NCI-H128 (cell line): ENCODE results near the gene PFKL.

ENCODE experiments used
- DNase-seq: peaks from one replicate; lab custom pipeline; 2025; ENCODE audit not compliant: unreplicated experiment; lab: John Stamatoyannopoulos, UW

Gene PFKL

DNA sequence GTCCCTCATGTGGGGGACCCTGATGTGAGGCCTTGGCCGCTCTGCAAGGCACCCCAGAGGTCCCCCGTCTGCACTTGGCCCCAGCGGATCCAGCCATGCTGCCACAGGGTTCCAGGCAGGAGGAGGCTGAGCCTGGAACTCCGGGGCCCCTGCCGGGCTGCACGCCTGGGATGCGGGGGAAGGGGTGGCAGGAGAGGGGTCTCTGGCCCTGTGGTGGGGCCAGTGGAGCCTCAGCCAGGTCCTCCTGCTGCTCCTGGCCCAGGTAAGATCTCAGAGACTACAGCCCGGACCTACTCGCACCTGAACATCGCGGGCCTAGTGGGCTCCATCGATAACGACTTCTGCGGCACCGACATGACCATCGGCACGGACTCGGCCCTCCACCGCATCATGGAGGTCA, 12.9 kb downstream of the PFKL start:
- no peak for DNase-seq

GRCh38 chr21:44313451-44313850, 13.6 kb downstream of the PFKL start:
- DNase-seq = no peak

GRCh38 chr21:44314128-44314527, 14.3 kb downstream of the PFKL start:
- no peak for DNase-seq

GRCh38 chr21:44314561-44314960, 14.7 kb downstream of the PFKL start:
- DNase-seq = no peak

GRCh38 chr21:44315691-44316203, 15.9 kb downstream of the PFKL start:
- no peak for DNase-seq

DNA sequence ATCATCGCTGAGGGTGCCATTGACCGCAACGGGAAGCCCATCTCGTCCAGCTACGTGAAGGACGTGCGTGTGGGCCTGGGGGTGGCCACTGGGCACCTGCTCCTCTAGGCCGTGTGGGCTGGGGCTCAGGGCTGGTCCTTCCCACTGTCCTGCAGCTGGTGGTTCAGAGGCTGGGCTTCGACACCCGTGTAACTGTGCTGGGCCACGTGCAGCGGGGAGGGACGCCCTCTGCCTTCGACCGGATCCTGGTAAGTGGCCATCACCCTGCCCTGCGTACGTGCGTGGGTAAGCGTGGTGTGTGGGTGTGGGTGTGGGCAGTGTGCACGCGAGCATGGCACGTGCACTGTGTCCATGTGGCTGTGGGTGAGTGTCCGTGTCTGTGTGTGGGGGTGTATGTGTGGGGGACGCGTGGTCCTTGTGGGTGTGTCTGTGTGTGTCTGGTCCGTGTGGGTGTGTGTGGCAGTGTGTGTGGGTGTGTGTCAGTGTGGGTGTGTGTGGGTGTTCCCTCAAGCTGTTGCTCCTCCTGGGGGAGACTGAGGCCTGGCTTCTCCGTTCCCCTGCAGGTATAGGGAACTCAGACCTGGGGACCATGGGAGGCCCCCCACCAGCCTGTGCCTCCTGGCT, 16.5 kb downstream of the PFKL start:
- no peak for DNase-seq

GRCh38 chr21:44317241-44317782, 17.5 kb downstream of the PFKL start:
- DNase-seq = no peak

- DNase-seq = no peak
Observed at GRCh38 chr21:44317871-44318270, 18.0 kb downstream of the PFKL start.

GRCh38 chr21:44318489-44319285, 18.8 kb downstream of the PFKL start:
- no peak for DNase-seq

DNA sequence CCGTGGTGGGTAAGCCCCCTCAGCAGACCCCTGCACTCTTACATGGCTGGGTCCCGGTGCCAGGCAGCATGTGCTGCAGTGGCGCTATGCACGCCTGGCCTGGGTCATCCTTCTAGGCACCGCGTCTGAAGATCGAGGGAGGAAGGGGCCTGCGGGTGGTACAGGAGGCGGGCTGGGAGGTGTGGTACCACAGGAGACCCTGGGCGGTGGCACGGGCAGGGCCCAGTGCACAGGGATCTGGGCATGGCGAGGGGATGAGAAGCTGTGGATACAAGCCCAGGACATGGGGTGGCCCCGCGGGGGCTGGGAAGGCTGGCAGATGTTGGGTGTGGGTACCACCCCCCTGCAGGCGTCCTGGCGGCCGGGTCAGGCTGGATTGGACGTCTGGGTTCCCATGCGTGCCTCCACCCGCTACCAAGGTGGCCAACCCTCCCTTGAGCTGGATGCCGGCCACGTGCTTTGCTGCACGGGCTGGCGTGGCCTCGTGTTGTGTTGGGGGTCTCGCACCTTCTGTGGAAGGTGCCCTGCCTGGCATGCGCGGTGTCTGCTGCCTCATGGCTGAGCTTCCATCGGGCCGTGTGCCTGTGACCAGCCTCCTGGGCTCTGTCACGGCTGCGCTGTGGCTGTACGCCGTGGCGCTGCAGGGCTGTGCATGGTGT, 19.7 kb downstream of the PFKL start:
- DNase-seq = no peak

GRCh38 chr21:44320847-44321246, 21.0 kb downstream of the PFKL start:
- no peak for DNase-seq

DNA sequence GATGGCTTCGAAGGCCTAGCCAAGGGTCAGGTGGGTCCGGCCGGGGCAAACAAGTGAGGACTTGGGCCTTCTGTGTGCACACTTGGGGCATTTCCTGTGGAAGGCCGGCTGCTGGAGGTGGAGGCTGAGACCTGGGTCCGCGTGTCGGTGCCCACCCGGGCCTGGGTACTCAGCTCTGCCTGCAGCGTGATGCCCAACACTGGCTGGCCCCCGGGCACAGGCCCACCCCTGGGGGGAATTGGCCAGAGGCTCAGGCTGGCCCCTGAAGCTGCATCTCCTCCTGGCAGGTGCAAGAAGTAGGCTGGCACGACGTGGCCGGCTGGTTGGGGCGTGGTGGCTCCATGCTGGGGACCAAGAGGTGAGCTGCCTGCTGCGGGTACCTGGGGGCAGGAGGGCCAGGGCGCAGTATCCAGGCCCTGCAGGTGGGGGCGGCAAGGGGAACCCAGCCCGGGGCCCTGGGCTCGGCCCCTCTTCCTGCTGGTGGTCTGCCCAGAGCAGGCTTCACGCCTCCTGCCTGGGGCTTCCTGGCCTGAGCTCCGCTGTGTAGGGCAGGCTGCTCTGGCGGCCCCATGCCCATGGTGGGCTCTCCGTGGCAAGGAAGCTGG, 22.1 kb downstream of the PFKL start:
- DNase-seq = no peak

DNA sequence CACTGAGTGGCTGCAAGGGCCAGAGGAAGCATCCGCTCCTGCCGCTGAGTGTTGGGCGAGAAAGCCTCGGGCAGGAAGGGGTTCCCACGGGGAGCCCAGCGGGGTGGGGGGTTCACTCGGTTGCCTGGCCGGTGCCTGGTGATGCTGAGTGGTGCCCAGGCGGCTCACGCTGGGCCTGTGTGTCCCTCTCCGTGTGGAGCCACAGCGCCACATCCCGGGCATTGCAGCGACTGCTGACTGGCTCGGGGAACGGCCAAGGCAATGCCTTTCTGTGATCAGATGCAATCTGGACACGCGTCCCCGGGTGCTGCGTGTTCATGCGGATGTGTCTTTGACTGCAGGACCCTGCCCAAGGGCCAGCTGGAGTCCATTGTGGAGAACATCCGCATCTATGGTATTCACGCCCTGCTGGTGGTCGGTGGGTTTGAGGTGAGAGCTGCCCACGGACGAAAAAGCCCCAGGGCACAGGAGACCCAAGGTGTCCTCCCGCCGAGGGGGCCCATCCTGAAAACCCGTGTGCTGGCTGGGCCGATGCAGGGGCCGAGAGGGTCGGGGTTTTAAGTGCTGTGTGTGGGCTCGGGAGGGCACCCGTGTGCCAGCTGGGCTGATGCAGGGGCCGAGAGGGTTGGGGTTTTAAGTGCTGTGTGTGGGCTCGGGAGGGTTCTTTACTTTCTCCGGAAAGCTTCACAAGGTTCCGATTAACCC, 22.9 kb downstream of the PFKL start:
- no peak for DNase-seq

DNA sequence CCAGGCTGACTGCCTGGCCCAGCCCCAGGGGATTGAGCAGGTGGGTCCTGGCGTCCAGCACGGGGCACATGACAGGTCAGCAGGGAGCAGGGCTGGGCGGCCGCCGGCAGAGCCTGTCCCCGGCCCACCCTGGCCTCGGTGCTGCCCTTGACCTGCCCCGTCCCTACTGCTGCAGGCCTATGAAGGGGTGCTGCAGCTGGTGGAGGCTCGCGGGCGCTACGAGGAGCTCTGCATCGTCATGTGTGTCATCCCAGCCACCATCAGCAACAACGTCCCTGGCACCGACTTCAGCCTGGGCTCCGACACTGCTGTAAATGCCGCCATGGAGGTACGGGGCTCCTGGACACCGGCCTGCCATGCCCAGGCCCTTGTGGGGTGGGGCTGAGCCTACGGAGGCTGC, 23.7 kb downstream of the PFKL start:
- DNase-seq = no peak

- no peak for DNase-seq
Observed at GRCh38 chr21:44324106-44324853, 24.4 kb downstream of the PFKL start.

DNA sequence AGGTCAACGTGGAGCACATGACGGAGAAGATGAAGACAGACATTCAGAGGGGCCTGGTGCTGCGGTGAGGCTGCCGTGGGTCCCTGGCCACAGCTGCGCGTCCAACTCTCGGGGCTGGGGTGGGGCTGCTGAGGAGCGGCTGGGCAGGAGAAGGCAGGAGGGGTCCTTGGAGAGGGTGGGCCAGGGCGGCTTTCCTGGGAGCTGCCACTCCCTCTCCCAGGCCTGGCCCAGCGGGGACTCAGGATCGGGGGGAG, 24.9 kb downstream of the PFKL start:
- no peak for DNase-seq

DNA sequence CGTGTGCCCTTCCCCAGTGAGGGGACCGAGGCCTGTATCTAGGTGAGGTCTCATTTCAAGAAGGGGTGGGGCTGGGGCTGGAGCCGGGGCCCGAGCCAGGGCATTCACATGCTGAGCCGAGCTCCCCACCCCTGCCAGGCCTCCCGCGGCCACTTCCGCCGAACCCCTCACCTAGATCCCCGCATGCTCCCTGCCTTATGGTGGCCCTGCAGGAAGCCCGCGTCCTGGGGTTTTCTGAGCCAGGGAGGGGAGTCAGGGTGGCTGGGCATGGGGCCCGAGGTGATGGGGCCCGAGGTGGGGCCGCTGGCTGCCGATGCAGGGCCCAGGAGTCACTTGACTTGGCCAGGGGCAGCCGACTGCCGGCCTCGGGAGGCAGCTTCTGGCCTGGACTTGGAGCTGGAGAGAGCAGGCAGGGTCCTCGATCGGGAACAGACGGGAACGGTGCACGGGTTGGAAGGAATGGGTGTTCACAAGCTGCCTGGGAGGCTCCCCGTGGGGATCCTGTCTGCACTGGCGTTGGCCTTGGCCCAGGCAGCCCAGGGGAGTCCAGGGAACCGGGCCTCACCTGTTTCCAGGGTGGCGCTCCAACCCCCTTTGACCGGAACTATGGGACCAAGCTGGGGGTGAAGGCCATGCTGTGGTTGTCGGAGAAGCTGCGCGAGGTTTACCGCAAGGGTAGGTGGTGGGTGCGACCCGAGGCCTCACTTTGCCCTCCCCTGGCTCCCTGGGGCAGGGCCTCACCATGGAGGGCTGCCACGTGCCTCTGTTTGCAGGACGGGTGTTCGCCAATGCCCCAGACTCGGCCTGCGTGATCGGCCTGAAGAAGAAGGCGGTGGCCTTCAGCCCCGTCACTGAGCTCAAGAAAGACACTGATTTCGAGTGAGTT, 25.8 kb downstream of the PFKL start:
- no peak for DNase-seq

- no peak for DNase-seq
Observed at GRCh38 chr21:44326272-44326647, 26.4 kb downstream of the PFKL start.
